ENCODE results near the gene HDGFL3.

GRCh38 chr15:83088876-83089275 is 118.7 kb downstream of the HDGFL3 start:
- TF ChIP-seq JUNB (IDR thresholded peaks at IDR 0.05): no peak
- TF ChIP-seq ZNF217 (IDR thresholded peaks at IDR 0.05): no peak
- no peak for TF ChIP-seq E4F1 (IDR thresholded peaks at IDR 0.05; ENCODE audit: borderline replicate concordance, partially characterized antibody)
- TF ChIP-seq RFX5 (IDR thresholded peaks at IDR 0.05; ENCODE audit: low read depth, low read length): no peak
- no peak for TF ChIP-seq CTCF (IDR thresholded peaks at IDR 0.05 in 2 of 3, conservative IDR thresholded peaks at IDR 0.05 in 1 of 3; ENCODE audit: control insufficient read depth in 2 of 3, extremely low read depth in 1 of 3, insufficient read depth in 1 of 3, low read depth in 3 of 3, low read length in 3 of 3)
- no peak for TF ChIP-seq SIN3A (IDR thresholded peaks at IDR 0.05; ENCODE audit: low read depth, low read length)
